Body of pancreas (tissue), 4 donors: ENCODE data around the gene MEA1.

Source experiments
- CTCF ChIP-seq, 7 experiments: fragments of 450-650 bp in 4 of 7; fragments of 200-600 bp in 3 of 7; sonication (generic) in 3 of 7; IDR thresholded peaks; one replicate each; pipeline ENCODE4 v1.5.1; 2016 to 2019; ENCODE audit warnings: antibody characterized with exemption in 7 of 7
- POLR2A ChIP-seq, 3 donors: fragments of 450-650 bp; IDR thresholded peaks; one replicate each; pipeline ENCODE4 v1.6.1; 2016; ENCODE audit warnings: antibody characterized with exemption in 3 of 3, mild to moderate bottlenecking in 2 of 3

- TF ChIP-seq POLR2A (IDR thresholded peaks at IDR 0.05): no peak
- TF ChIP-seq CTCF (IDR thresholded peaks at IDR 0.05): no peak
These were observed 10.7 kb upstream of the MEA1 start for GRCh38 chr6:43024436-43024835.
